ENCODE measurements around the gene TENM3. TPM values are rescaled to one million over a fixed set of nuclear protein-coding genes. Genes with fewer than 3 reads are reported as not detected.

The TENM3 gene
- total RNA-seq, 1 donor from 2014 or later = 28.1 TPM

DNA sequence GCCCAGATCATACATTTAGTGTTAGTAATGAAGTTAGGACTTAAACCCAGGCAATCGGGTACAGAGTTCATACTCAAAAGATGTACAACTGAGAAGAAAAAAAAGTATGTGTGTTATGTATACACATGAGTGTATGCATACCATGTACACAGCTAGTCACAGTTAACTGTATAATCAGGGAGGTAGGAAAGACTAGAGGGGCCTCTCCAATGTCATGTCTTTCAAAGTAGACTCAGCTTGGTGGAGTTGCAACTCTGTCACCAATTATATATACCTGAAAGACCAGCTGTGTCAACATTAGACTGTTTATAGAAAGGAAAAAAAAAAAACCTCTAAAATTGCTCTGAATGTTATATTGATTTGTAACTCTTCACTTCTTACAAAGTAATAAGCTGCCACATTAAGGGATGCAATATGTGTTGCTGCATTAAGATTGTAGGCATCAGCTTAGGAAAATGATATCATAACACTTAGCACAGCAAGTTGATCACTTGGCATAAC, 506.5 kb downstream of the TENM3 start:
- peak; percentile 26 for DNase-seq

DNA sequence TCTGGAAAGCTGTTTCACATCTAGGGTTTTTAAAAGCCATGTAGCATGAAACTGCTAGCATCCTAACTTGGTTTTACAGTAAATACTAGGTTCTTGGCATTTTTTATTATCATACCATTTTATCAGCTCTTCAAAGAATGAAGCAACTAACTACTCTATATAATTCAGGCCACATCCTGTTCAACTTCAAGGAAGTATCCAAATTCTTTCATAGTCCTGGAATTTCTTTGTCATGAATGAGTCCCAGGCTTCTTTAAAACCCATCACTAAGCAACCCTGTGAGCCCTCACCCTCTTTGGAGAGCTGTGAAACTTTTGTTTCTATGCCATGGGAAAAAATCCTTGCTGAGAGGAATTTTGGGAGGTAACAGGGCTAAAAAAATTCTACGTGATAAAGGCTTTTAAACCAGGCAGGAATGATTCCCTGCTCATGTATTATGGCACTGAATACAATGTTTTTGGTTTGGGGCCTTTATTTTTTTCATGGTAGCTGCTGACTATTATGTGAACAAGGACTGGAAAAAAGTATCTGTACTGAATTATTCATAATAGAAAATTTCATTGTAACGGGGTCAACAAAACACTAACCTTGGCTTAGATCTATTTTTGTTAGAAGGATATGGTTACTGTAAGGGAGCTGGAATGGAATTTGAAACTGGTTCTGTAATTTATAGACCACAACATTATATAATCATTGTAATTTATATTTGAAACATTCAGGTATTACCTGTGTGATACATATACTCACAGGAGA, 509.1 kb downstream of the TENM3 start:
- peak; percentile 88 for DNase-seq

DNA sequence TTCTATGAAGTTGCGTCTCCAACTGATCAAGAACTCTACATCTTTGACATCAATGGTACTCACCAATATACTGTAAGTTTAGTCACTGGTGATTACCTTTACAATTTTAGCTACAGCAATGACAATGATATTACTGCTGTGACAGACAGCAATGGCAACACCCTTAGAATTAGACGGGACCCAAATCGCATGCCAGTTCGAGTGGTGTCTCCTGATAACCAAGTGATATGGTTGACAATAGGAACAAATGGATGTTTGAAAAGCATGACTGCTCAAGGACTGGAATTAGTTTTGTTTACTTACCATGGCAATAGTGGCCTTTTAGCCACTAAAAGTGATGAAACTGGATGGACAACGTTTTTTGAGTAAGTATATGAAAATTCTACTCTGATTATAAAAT, 511.7 kb downstream of the TENM3 start:
- no peak for DNase-seq

DNA sequence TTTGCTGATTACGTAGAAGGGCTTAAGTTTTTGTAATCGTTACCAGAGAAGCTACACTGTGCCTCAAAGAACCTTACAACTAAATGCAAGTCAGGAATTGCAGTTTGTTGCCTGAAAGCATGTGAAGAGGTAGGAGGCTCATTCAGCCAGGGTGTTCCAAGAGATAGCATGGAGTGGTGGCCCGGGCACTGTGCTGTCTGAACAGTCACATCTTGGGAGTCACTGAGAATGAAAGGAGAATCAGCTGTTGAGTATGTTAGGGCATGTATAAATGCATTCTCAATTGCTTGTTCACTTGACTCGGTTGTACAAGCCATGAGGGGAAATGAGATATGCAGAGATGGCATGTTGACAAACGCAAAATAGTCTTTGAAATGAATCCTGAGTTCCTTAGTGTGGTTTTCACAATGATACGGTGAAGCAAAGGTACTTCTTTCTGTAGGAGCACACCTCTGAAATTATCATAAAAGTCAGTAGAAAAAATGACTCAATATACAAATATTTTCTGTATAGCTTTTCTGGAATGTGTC, 513.0 kb downstream of the TENM3 start:
- DNase-seq = no peak

DNA sequence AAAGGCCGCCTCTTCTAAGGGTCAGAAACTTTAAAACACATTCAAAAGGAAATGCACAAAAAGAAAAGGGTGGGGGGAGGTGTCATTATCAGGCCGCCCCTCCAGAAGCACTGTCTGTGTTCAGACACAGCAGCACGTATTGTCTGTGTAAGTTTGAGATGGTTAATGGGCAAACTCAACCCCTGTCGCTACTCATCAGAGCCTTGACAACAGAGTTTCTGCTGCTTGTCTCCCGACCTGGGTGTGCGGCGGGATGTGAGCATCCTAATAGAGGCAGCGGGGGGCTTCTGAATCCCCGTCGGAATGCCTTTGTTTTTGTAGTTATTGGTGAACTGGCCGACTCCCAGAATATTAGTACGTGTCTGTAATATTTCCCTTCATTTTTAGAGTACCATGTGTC, 515.1 kb downstream of the TENM3 start:
- DNase-seq = no peak

DNA sequence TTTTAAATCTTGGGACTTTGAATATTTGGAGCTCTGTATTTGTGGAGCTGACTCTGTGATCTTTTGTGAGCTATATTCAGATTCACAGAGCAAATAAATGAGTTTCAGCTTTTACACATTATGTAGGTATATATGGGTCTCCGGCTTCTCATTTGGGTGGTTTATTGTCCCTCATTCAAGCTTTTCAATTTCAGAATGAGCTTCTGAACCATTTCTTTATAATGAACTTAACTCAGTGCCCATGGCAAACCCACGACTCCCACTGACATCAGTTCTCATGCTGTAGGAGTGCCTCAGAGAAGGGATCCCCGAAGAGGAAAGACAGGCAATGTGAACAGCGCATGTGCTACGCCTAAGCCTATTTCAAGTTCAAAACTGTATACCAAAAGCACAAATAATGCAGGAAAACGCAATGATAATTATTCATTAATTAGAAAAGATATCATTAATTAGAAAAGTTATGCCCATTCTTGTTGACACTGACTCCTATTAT, 517.4 kb downstream of the TENM3 start:
- DNase-seq = no peak

DNA sequence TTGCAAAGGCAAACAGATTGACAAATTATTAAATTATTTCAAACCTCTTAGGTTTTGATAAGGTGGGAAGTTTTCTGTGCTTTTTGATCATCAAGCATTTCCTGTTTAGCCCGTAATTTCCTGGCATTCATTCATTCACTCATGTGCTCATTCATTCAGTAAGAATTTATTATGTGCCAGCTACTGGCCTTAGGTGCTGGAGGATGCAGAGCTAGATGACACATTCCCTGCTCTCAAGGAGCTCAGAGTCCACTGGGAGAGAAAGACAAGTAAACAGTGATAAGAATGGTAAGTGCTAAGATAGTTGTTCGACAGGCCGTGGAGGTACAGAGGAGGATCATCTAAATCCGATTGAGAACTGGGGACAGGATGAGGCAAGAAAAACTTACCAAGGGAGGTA, 520.9 kb downstream of the TENM3 start:
- DNase-seq = peak; percentile 62

DNA sequence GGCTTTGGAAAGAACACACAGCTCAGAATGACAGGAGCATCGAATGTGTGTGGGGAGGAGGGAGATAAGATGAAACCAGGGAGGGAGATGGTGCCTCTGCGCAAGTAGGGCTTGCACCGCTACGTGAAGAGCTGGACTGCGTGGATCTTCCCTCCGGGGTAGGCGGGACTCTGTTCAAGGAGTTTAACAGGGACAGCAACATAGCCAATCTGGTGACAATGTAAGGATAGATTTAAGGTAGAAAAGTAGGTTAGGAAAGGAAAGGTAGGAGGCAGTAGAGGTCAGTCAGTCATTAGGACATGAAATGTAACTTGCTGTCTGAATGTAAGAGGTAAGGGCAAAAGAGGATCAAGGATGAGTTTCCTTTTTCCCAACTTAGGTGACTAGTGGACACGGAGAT, 521.4 kb downstream of the TENM3 start:
- DNase-seq = no peak

DNA sequence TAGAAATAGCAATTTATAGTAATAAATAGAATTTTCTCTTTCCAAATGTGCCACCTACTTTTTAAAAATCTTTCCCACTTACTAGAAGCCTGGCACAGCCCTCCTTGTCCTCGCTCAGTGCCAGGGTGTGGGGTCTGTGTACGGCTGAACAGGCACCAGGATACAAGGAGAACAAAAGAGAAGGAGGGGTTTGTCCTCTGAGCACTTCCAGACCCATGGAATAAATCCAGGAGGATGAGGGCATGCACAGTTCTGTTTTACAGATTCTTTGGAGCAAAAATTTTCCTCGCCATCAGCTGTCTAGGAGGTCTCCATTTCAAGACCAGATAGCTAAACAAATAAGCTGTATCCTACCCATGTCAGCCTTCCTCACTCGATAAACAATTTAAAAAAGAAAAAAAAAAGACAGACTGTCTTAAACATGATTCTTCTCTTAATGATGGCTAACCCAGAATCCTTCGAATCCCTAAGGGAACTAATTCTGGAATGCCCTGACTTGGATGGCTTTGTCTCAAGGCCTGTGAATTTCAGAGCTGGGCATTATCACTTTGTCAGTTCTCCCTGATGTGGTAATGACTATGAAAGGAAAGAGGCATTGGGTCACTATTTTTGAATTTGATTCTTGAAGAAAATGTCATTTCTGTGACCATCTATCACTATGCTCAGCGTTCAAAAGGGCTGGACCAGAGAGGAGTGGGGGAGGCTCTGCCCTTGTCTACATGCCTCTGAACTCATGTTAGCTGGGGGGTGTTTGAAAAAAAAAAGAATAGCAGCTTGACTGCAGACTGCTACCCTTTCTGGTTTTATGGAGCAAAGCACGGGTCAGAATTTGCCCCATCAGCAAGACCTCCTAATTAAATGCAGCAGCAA, 523.0 kb downstream of the TENM3 start:
- DNase-seq = no peak

DNA sequence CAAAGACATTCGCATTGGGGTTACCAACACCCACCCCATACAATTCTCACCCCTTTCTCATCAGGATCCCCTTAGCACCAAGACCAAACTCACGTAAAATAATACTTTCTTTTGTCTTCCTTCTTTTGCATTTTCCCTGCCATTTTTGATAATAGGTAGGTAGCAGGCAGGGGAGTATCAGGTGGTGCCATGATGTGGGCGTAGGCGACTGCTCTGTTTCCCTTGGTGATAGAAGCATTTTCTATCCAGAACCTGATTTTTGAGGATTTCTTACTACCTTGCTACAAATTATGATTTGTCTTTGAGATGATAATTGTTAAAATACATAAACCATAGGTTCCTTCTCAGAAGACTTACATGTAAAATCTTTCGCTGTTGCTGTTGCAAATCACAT, 523.7 kb downstream of the TENM3 start:
- DNase-seq = no peak

DNA sequence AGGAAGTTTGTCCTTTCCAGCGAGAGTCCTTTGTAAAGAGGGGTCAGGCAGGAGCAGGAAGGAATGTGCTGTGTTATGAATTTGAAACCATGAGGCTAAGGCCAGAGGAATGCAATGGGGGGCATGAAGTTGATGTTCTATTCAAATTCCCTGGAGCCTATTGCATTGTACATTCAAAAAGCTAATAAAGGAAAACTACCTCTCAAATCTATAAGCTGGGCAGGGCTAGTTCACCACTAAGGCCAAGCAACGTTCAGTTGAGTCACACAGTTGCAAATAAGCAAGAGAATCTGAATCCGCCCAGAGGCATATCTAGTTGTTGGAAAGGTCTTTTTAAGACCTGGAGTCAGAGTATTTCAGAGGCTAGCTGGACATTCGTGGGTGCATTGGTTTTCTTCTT, 525.6 kb downstream of the TENM3 start:
- peak; percentile 8 for DNase-seq

DNA sequence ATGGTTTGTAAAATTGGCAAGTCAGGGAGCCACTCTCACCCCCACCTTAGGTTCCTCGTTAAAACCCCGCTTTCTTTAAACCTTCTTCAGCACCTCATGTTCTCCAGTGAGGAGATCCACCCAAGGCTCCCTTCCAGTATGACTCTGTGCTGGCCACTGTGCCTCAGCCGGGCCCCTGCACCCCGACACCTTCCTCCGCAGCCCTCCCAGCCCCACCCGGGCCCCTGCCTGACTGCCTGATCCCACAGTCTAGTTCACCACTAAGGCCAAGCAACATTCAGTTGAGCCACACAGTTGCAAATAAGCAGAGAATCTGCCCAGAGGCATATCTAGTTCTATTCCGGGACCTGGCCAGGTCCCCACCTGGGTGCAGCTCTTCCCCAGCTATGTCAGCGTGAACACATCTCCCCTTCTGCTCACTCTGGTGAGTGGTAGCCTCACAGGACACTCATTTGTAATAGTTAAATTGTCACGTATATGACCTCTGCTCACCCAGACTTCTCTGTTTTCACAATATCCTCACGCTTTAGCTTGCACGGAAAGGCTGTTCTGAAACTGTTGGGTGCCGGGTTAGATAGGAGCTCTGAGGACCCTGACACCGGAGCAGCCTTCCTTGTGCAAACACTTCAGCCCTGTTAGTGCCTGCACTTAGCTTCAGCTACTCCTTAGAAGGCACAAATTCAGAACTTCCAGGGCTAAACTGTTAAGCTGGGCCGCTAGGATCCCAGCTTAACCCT, 527.2 kb downstream of the TENM3 start:
- DNase-seq = no peak

DNA sequence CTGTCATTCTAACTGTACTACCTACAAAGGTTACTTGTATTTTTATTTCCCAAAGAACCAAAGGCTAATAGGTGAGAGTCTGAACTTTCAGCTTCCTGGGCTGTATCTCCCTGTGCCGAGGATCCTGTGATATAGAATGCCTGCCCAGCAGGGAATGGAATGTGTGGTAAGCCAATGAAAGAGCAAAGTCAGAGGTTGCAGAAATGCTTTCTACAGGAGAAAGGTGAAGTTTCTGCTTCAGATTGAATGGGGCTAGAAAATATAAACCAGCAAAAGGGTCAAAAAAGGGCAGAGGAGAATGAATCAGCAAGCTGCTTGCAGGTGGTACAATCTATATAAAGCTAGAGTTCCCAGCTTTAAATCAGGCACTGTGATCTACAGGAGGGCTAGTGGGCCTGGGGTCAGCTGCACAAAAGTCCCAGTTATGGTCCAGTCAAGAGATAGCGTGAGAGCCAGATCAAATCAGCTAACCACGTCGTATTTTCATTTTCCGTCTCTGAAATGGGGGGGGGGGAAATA, 527.9 kb downstream of the TENM3 start:
- DNase-seq = no peak

DNA sequence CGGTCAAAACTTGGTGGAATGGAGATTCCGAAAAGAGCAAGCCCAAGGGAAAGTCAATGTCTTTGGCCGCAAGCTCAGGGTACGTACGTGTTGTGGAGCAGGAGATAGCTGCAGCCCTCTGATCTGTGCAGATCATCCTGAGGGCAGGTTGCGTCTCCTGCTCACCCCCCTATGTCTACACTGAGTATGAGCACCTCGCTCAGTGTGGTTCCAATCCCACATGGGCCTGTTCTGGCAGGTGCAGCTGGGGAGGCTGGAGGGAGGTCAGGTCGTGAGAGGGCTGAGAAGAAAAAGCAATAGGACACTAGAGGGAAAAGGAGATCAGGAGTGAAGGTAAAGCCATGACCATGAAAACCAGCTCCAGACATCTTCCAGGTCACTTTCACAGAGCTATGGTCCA, 531.9 kb downstream of the TENM3 start:
- DNase-seq = no peak

DNA sequence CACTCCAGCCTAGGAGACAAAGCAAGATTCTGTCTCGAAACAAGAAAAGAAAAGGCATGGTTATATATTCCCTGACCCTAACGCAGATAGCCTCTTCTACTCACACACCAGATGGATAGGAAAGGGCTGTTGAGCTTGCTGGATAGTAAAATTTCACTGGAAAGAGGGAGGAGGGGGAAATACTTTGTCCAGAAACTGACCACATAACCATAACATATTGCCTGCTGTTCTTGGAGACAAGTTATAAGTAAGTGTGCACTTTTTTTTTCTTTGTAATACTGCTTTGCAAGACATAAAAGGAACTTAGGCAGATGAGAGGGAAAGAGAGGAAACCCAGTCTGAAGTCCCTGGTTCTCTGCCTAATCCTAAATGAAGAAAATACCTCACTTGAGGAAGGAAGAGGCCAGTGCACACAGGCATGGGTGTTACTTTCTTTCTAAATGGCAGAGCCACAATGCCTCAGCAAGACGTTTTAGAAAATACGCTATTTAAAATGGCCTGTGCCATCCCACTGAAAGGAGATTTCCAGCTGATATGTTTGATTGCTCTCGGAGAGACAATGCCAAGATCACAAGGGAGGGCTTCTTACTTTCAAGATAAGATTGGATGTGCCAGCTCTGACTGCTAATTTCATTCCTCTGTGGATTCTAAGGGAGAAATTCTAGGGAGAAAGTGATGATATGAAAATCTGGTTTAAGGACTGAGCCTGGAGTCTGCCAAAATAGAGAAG, 533.3 kb downstream of the TENM3 start:
- no peak for DNase-seq

DNA sequence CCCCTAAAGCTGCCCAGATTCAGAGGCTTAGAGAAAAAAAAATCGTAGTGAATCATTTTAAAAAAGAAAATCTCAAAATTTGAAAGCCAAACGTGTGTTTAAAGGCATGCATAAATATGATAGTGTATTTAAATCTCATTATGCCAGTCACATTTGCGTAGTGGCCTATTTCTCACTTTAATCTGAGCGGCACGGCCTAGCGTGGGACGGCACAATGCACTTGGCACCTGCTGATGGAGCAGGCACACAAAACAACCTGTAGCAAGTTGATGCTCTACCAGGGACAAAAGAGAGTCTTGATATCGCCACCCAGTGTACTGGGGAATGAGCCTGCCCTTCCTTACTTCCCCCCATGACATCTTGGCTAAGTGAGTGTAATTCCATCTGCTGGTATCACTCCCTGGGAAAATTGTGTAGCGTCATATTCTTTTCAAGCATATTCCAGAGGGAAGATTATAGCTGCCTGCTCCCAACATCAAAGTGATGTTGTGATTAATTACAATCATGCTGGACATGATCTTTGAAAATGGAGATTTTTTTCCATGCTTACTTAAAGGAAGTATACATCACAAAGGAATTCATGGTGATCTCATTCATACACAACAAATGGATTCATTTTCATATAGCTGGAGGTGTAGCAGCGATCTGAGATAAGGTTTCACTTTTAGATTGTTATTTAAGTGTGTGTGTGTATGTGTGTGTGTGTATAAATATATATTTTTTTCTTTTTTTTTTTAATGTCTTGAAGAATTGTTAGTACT, 535.2 kb downstream of the TENM3 start:
- DNase-seq = peak; percentile 49

DNA sequence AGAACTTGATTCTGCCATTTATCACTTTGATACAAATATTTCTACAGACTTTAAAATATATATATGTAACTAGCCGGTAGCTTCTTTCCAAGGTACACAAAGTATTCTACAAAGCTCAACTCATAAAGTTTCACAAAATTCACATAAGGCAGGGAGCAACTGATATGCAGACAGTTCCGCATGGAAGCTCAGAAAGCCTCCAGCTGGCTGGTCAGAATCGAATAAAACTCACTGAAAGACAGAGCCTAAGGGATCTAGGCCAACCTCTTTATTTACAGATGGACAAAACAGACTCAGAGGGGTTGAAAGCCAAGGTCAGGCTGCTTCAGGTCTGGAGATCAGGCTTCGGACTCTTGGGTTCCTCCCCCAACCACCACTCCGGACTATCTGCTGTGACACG, 543.8 kb downstream of the TENM3 start:
- no peak for DNase-seq

DNA sequence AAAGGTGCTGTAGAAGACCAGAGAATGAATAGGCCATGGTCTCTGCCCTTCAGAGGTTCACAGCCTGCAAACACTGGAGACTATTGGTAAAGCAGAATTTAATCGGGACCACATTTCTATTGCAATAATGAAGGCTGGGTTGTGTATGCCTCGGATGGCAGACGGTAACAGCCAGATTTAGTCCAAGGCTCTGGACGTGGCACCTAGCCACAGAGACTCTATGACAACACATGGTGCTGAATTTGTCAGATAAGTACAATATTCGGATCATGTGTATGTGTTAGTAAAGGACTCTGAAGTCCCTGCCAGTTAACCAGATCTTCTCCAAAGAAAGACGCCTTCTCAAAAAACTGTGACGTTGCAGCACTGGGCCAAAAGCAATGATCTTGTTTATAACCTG, 545.0 kb downstream of the TENM3 start:
- DNase-seq = no peak

DNA sequence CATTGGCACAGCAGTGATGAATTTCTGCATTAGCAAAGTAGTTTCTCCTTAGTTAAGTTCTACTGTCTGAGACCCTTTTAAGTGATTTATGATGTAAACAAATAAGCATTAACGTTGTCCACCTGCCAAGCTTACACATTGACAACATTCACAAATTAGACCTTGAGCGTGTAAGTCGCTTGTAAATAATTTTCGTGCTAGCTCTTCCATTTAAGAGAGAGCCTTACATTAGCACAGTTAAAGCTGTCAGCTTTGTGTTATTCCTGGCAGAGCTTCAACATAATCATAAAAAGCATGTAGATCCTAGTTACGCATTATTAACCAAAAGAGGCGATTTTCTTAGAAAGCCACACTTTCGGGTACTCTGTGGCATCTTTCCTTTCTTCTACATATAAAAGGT, 546.3 kb downstream of the TENM3 start:
- no peak for DNase-seq

DNA sequence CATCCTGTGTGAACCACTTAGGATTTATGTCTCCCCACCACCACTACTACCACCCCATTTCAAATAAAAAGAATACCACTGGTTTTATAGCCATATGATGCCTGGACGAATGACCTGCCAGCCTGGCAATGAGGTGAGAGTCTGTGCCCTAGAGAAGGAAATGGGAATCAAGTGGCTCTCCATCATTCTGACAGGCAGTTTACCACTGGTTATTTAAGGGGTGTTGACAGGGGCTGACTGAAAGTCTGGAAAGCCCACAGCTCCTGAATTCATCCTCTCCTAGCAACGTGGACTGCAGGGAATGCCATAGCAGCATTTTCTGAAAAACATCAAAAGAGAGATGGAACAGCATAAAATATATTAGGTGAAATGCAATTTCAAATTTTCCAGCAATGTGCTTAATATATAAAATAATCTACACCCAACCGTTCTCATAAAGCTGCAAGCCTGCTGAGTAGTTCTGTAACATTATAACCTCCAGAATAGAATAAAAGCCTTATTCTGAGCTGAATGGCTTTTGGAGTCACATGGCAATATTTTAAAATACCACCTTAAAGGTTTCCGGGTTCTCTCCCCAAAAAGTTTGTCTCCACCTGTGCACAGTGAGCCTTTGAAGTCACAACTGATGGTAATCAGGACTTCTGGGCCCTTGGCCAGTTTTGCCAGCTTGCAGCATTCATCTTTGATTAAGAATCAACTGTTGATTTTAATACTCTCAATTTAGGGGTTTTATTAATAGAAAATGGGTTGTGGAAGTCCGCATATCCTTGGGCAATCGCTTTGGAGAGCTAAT, 552.4 kb downstream of the TENM3 start:
- DNase-seq = no peak

All from dermis blood vessel endothelial cell (primary cell).